NCI-H2107 treated with DMSO at 0.1 percent for 48 hours (cell line): Measurements from ENCODE around the gene CFAP298.
"Not testable (repeated sequence)": the region's sequence is repeated elsewhere in the genome, so short reads cannot be mapped to it uniquely, and the experiment has no call there.

Experiments used
- DNase-seq: peaks from one replicate; lab custom pipeline; 2025; ENCODE audit not compliant: unreplicated experiment; lab: John Stamatoyannopoulos, UW

Gene CFAP298

DNA sequence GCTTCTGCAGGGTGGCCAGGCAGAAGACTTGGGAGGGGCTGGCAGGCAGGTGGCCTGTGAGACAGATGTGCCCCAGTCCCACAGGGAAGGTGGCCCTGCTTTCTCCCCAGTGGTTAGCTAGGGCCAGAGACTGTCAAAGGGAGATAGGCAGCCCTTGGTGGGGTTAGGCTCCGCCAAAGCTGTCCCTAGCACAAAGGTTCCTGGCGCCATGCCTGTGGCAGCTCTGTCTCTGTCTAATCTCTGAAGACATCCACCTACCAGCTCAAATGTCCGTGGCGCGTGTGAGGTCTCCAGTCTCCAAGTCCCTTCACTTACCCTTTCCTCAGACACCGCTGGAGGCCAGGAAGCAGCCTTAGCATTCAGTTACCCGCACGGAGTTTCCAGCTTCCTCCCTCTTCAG is 44.6 kb downstream of the CFAP298 start:
- DNase-seq, result no peak

DNA sequence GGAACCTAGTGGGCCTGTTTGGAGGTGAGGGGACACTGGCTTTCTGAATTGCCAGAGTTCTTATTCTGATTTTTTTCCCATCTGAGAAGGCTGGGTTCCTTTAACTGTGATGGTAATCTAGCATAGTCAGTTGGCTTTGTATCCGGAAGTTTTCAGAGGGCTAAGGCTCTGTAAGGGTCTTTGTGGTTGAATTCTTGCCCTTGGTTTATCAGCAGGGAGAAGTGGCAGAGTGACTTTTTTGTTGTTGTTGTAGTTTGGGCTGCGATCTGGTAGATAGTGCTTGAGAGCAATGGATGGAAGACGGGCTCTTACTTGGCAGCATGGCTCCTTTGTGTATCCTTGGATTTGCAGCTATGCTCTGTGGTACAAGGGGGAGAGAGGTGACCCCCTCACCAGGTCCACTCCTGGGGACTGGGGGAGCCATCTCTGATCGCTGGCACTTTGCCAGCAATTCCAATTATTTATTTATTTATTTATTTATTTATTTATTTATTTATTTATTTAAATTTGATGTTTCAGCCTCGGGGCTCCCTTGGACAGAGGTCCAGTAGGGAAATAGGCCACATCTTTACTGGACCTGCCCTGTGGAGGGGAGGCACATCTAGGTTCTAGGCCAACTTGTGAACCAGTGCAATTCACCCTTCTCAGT is 45.3 kb downstream of the CFAP298 start:
- no peak for DNase-seq

DNA sequence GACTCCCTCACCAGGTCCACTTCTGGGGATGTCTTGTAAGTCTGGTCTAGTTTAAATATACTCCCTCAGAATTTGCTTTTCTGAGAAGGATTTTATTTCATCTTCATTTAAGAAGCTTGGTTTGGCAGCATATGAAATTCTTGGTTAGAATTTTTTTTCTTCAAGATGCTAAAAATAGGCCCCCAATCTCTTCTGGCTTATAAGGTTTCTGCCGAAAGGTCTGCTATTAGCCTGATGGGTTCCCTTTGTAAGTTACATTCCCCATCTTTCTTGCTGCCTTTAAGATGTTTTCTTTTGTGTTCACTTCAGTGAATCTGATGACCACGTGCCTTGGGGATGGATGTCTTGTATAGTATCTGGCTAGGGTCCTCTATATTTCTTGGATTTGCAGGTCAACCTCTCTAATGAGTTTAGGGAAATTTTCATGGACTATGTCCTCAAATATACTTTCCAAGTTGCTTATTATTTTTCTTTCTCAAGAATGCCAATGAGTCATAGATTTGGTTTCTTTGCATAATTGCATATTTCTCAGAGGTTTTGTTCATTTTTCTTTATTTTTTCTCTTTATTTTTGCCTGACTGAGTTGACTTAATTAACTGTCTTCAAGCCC is 46.2 kb downstream of the CFAP298 start:
- DNase-seq, result no peak

- DNase-seq, result no peak
These were observed 49.3 kb downstream of the CFAP298 start for GRCh38 chr21:32562915-32563314.

- DNase-seq, result no peak
These were observed 49.8 kb downstream of the CFAP298 start for GRCh38 chr21:32562426-32562825.

GRCh38 chr21:32561476-32561875 is 50.7 kb downstream of the CFAP298 start:
- not testable (repeated sequence) for DNase-seq

DNA sequence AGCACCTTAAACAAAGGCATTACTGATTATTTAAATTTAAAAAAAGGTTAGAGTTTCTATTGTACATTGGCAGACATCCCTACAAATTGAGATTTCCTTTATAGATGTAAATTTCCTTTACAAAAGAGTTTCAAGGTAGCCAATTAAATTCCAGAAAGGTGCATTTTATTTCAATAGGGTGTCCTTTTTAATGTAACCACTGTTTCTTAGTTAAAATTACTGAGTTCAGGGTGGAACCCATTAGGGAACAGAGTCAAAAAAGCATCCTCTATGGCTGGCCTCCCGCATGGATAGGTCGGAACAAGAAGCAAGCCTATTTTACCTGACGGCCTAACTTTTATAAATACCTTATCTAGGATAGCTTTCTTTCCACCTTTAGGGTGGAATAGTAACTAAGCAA is 51.3 kb downstream of the CFAP298 start:
- no peak for DNase-seq

DNA sequence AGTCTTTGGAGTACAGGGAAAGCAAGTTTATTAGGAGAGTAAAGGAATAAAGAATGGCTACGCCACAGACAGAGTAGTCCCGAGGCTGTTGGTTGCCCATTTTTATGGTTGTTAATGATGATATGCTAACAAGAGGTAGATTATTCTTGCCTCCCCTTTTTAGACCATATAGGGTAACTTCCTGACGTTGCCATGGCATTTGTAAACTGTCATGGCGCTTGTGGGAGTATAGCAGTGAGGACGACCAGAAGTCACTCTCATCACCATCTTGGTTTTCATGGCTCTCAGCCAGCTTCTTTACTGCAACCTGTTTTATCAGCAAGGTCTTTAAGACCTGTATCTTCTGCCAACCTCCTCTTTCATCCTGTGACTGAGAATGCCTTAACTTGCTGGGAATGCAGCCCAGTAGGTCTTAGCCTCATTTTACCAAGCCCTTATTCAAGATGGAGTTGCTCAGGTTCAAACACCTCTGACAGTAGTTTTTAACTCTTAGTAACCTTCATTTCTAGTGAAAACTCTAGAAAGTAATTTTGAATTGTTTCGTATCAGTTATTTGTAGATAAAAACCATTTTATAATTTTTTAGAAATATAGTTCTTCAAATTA is 53.1 kb downstream of the CFAP298 start:
- no peak for DNase-seq

DNA sequence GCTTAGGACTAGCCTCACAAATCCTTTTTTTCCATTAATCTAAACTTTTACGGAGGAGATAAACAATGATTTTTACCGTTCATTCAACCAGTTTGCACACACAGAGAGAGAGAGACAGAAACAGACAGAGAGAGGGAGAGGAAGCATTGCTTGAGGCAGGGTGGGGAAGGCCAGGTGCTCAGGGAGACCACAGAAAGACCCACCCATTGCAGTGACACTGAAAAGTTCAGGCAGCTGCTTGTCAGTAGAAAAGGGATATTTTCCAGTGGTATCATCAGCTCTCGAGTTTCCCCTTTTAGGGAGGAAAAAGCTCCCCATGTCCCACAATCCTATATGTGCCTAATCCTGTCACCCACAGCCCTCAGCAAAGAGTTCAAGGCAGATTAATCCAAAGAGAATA is 54.1 kb downstream of the CFAP298 start:
- DNase-seq, result no peak

DNA sequence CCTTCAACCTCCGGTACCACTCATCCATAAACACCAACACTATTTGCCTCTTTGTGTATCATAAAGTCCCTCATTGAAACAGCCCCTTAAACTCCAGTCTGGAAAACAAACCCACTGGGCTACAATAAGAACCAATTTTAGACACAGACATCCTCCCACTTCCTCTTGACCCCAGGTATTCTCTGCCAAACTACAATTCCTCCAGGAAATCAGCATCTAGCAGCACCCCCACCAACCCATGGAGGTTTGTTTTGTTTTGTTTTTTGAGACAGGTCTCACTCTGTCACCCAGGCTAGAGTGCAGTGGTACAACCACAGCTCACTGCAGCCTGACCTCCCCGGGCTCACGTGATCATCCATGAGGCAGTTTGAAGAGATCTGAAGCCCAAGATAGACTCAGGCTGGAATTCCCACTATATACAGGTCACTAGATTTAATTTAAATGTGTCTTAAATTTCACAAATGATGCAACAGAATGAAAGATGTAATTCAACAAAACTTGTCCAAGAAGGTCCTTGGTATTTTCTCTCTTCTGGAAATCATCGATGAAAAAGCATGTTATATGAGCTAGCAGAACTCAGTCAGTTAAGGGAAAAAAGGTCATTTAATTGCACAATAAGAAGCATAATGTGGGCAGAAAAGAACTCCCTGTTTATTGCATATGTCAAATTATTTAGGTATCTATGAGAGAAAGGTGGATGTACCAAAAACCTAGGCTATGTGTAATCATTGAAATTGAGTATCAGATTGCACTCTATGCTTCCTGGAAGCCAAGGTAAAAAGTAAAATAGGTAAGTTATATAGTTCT is 57.1 kb downstream of the CFAP298 start:
- DNase-seq, result no peak

DNA sequence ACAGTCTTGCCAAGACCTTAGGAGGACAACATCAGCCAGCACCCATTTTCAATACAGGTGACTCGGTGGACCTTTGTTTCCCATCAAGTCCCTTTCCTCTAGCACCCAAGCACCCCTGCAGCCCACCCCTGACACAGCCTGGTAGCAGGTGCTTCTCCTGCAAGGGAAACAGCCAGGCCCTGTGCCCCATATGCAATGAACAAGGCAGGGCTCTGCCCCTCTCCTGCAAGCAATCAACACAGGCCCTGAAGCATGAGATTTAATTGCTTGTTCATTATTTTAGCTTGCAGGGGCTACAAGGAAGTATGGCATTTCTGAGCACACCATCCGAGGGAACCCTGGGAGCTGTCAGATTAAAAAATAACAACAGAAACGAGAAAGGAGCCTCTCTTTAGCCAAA is 62.3 kb downstream of the CFAP298 start:
- DNase-seq, result no peak

DNA sequence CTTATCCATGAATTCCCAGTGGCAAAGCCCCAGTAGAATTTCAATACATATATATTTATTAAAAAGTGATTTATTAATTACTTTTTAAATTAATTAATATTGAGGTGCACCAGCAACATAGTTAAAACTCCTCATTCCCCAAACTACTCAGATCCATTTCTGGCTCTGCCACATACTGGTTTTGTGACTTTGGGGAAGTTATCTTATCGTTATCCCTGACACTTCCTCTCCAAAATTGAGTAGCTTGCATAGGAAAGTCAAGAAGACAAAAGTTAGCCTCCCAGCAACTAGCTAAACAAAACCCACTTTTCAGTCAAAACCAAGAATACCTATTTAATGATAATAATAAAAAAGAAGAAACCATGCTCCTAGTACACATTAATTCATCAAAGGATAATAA is 62.7 kb downstream of the CFAP298 start:
- no peak for DNase-seq
